Esophagus (tissue), 2 donors: ENCODE measurements around the gene TAS2R41. TPM values are rescaled to one million over a fixed set of nuclear protein-coding genes. Genes with fewer than 3 reads are reported as not detected.

Experiments
- H3K27ac ChIP-seq, 2 donors: one replicate each; pipeline ENCODE4 v1.5.1; 2013; ENCODE audit warnings: low read depth in 2 of 2, mild to moderate bottlenecking in 2 of 2, inconsistent platforms in 1 of 2, low read length in 1 of 2, moderate library complexity in 1 of 2
- H3K27me3 ChIP-seq, 2 donors: one replicate each; pipeline ENCODE4 v1.6.1; 2013; ENCODE audit warnings: low read length in 2 of 2, control low read depth in 1 of 2, mild to moderate bottlenecking in 1 of 2; ENCODE audit not compliant: insufficient read depth in 2 of 2, control insufficient read depth in 1 of 2
- H3K36me3 ChIP-seq, 2 donors: one replicate each; pipeline ENCODE4 v1.6.1; 2013; ENCODE audit warnings: low read length in 1 of 2; ENCODE audit not compliant: control insufficient read depth in 2 of 2, insufficient read depth in 2 of 2
- H3K4me1 ChIP-seq, 2 donors: one replicate each; pipeline ENCODE4 v1.6.1; 2013; ENCODE audit warnings: low read length in 1 of 2; ENCODE audit not compliant: control insufficient read depth in 2 of 2, insufficient read depth in 2 of 2
- H3K4me3 ChIP-seq, 2 donors: one replicate each; pipeline ENCODE4 v1.5.1; 2013; ENCODE audit warnings: low read length in 2 of 2, mild to moderate bottlenecking in 2 of 2, low read depth in 1 of 2, moderate library complexity in 1 of 2
- H3K9me3 ChIP-seq, 2 donors: one replicate each; pipeline ENCODE4 v1.6.1; 2013; ENCODE audit warnings: mild to moderate bottlenecking in 2 of 2, low read depth in 1 of 2, low read length in 1 of 2, moderate library complexity in 1 of 2; ENCODE audit not compliant: control insufficient read depth in 2 of 2, insufficient read depth in 1 of 2
- WGBS, 2 donors: extraction: QIAGEN DNeasy Blood & Tissue Kit; methylation state at CpG; one replicate each; pipeline ENCODE4 v1.1.7; 2013; 5-methylcytosine and 5-hydroxymethylcytosine counted together
- polyA plus RNA-seq, 2 donors: library from polyadenylated mRNA; stranded (reverse); fragments of 200-250 nt; gene quantifications; one replicate each; pipeline ENCODE4 v1.2.3, GENCODE V29; 2013
- donor health status: healthy with polysubstance abuse.
- donor health status: Bipolar disorder and iron deficiency.

Gene TAS2R41
- polyA plus RNA-seq, 2 donors: not detected

- Histone ChIP-seq H3K36me3 (no peaks in the 10 kb centered on the region), H3K27me3 (no peaks in the 10 kb centered on the region), H3K4me1 (peaks cover 0 to 6% of the 10 kb centered on the region in 2 donors), H3K9me3 (no peaks in the 10 kb centered on the region), H3K27ac (no peak overlapping the region), H3K4me3 (no peak overlapping the region)
- WGBS, 2 donors: 91% methylated on average over 2 of the region's 2 CpGs
These were observed 22.2 kb upstream of the TAS2R41 start for GRCh38 chr7:143455491-143455890.

GRCh38 chr7:143455942-143456341 is 21.7 kb upstream of the TAS2R41 start:
- WGBS, 2 donors: 88 to 91% methylated on average over 4 of the region's 4 CpGs
- H3K27ac ChIP-seq: no peak overlapping the region
- peaks cover 0 to 6% of the 10 kb centered on the region in 2 donors for H3K4me1 ChIP-seq
- H3K36me3 ChIP-seq: no peaks in the 10 kb centered on the region
- no peaks in the 10 kb centered on the region for H3K9me3 ChIP-seq
- H3K27me3 ChIP-seq: no peaks in the 10 kb centered on the region
- H3K4me3 ChIP-seq: no peak overlapping the region

GRCh38 chr7:143456992-143457793 is 20.5 kb upstream of the TAS2R41 start:
- H3K4me1 ChIP-seq: peaks cover 0 to 4% of the 10 kb centered on the region in 2 donors
- no peaks in the 10 kb centered on the region for H3K9me3 ChIP-seq
- WGBS, 2 donors: 68 to 77% methylated on average over 4 of the region's 4 CpGs
- H3K27me3 ChIP-seq: no peaks in the 10 kb centered on the region
- no peaks in the 10 kb centered on the region for H3K36me3 ChIP-seq
- peak overlapping the region in 1 of 2 donors; percentile 65 for H3K27ac ChIP-seq
- no peak overlapping the region for H3K4me3 ChIP-seq

- Histone ChIP-seq H3K36me3 (no peaks in the 10 kb centered on the region), H3K4me3 (no peak overlapping the region), H3K27me3 (no peaks in the 10 kb centered on the region), H3K4me1 (peaks cover 0 to 4% of the 10 kb centered on the region in 2 donors), H3K27ac (peak overlapping the region; percentile 65 to 72), H3K9me3 (no peaks in the 10 kb centered on the region)
- WGBS, 2 donors: 45 to 64% methylated on average over 3 of the region's 3 CpGs
These were observed 19.4 kb upstream of the TAS2R41 start for GRCh38 chr7:143458263-143458662.

GRCh38 chr7:143458681-143459080 is 19.0 kb upstream of the TAS2R41 start:
- H3K27me3 ChIP-seq: no peaks in the 10 kb centered on the region
- WGBS, 2 donors: 69 to 70% methylated on average over 3 of the region's 3 CpGs
- no peaks in the 10 kb centered on the region for H3K9me3 ChIP-seq
- peaks cover 0 to 4% of the 10 kb centered on the region in 2 donors for H3K4me1 ChIP-seq
- no peaks in the 10 kb centered on the region for H3K36me3 ChIP-seq
- peak overlapping the region; percentile 65 to 72 for H3K27ac ChIP-seq
- no peak overlapping the region for H3K4me3 ChIP-seq

GRCh38 chr7:143459359-143459758 is 18.3 kb upstream of the TAS2R41 start:
- H3K36me3 ChIP-seq: no peaks in the 10 kb centered on the region
- H3K27me3 ChIP-seq: no peaks in the 10 kb centered on the region
- peak overlapping the region; percentile 60 to 81 for H3K27ac ChIP-seq
- 77 to 81% methylated on average over 1 of the region's 1 CpG for WGBS, 2 donors
- no peak overlapping the region for H3K4me3 ChIP-seq
- peaks cover 0 to 4% of the 10 kb centered on the region in 2 donors for H3K4me1 ChIP-seq
- no peaks in the 10 kb centered on the region for H3K9me3 ChIP-seq

- Histone ChIP-seq H3K27ac (peak overlapping the region in 1 of 2 donors; percentile 6), H3K9me3 (no peaks in the 10 kb centered on the region), H3K36me3 (no peaks in the 10 kb centered on the region), H3K27me3 (no peaks in the 10 kb centered on the region), H3K4me1 (peaks cover 0 to 4% of the 10 kb centered on the region in 2 donors), H3K4me3 (no peak overlapping the region)
- 67 to 70% methylated on average over 4 of the region's 4 CpGs for WGBS, 2 donors
These were observed 17.2 kb upstream of the TAS2R41 start for GRCh38 chr7:143460271-143460979.

GRCh38 chr7:143462045-143462444 is 15.6 kb upstream of the TAS2R41 start:
- no peak overlapping the region for H3K4me3 ChIP-seq
- H3K36me3 ChIP-seq: no peaks in the 10 kb centered on the region
- no peaks in the 10 kb centered on the region for H3K27me3 ChIP-seq
- H3K27ac ChIP-seq: no peak overlapping the region
- H3K4me1 ChIP-seq: peaks cover 0 to 4% of the 10 kb centered on the region in 2 donors
- WGBS, 2 donors: 85 to 88% methylated on average over 3 of the region's 3 CpGs
- no peaks in the 10 kb centered on the region for H3K9me3 ChIP-seq

- no peaks in the 10 kb centered on the region for H3K4me1 ChIP-seq
- H3K27ac ChIP-seq: peak overlapping the region in 1 of 2 donors; percentile 37
- H3K9me3 ChIP-seq: no peaks in the 10 kb centered on the region
- no peaks in the 10 kb centered on the region for H3K27me3 ChIP-seq
- H3K4me3 ChIP-seq: no peak overlapping the region
- no peaks in the 10 kb centered on the region for H3K36me3 ChIP-seq
These were observed 14.1 kb upstream of the TAS2R41 start for GRCh38 chr7:143463556-143463955.
